Measurements from ENCODE around the gene DDX18.

GRCh38 chr2:117814417-117815264 lies at the start of gene DDX18:
- TF ChIP-seq, protein P1, sequence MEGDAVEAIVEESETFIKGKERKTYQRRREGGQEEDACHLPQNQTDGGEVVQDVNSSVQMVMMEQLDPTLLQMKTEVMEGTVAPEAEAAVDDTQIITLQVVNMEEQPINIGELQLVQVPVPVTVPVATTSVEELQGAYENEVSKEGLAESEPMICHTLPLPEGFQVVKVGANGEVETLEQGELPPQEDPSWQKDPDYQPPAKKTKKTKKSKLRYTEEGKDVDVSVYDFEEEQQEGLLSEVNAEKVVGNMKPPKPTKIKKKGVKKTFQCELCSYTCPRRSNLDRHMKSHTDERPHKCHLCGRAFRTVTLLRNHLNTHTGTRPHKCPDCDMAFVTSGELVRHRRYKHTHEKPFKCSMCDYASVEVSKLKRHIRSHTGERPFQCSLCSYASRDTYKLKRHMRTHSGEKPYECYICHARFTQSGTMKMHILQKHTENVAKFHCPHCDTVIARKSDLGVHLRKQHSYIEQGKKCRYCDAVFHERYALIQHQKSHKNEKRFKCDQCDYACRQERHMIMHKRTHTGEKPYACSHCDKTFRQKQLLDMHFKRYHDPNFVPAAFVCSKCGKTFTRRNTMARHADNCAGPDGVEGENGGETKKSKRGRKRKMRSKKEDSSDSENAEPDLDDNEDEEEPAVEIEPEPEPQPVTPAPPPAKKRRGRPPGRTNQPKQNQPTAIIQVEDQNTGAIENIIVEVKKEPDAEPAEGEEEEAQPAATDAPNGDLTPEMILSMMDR (optimal IDR thresholded peaks at IDR 0.05 in 1 of 3, IDR thresholded peaks at IDR 0.05 in 1 of 3, conservative IDR thresholded peaks at IDR 0.05 in 1 of 3; ENCODE audit: extremely low read depth in 1 of 3, insufficient read depth in 2 of 3, low read length in 3 of 3) = peak; percentile 97 to 100 (median 99)
- no peak for TF ChIP-seq EZH2 (IDR thresholded peaks at IDR 0.05; ENCODE audit: low read length)

All from keratinocyte (primary cell).